ENCODE measurements around the gene DEXI. TPM values are rescaled to one million over a fixed set of nuclear protein-coding genes. Genes with fewer than 3 reads are reported as not detected.

Gene DEXI
- total RNA-seq: 67.2 and 84.2 TPM in 2 replicates

DNA sequence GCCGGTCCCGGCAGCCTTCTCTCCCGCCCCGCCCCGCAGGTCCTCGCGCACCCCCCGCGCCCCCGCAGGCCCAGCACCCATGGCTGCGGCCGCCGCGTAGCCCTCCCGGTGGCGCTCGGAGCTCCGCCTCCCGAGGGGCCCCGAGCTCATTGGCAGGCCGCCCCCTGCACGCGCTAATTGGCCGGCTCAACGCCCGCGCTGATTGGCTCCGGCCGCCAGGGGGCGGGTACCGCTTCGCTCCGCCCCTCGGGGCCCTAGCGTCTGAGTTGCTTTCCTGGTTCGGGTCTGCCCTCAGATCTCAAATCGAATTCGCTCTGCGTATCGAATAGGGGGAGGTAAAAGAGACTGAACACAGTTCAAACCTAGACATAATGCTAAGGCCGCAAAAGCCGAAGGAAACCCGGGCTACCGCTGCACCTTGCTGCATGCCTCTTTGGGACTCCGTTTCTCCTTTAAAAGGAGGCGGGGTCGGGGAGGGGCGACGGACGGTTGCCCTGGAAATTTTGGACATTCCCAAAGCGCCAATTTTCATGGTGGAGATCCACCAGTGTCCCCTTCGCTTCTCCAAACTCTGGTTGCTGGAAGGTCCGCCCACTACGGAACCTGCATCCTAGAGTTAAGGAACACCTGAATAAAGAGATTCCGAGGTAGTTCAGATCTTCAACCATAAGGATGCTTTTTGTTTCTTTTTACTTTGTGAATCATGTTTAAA, at the start of gene DEXI:
Gene DEXI, minus strand, starts transcription at position 117 of the 712 bp plus-strand sequence. CDS start 463 bp downstream, outside the sequence.

DNA sequence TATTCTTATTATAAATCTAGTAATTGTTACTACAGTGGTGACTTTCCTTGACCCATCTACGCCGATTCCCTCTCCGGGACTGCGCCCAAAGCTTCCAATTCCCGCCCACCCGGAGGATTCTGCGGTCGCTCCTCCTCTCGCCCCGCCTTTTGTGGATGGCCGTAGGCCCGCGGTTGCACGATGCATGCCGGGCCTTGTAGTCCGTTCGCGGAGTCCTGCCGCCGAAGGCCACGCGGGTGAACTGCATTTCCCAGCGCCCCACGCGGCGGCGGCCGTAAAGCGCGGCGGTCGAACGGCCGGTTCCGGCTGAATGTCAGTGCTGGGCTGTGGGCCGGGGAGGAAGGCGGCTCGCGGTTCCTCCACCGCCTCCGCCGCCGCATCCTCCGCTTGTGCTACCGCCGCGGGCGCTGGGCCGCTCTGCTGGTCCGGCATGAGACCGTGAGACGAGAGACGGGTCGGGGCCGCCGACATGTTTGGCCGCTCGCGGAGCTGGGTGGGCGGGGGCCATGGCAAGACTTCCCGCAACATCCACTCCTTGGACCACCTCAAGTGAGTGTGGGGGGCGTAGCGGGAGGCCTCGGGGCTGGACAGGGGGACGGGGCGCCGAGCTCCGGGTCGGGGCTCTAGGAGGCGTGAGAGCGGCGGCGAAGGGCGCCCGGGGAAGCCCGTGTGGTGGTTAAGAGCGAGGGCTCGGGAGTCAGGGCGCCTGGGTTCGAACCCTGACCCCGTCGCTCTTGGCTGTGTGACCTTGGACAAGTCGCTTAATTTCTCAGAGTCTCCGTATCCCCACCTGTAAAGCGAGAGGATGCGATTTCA, 2.2 kb upstream of the DEXI start, which contains the start of gene CLEC16A:
Gene CLEC16A, plus strand, starts transcription at position 316 of the 816 bp plus-strand sequence. Its CDS starts 154 bp downstream, at position 470.

Other genes with a start within 250 kb of the DEXI start
- gene TEKT5, start 247.5 kb downstream of the DEXI start, total RNA-seq: not detected in 2 replicates
- gene NUBP1, start 198.6 kb downstream of the DEXI start, total RNA-seq: 16.4 and 17.5 TPM in 2 replicates
- 0.18 TPM in 1 of 2 replicates, not detected in the other for gene TVP23A, start 123.7 kb downstream of the DEXI start, total RNA-seq
- gene CIITA, start 65.3 kb downstream of the DEXI start, total RNA-seq: 0.49 TPM in 1 of 2 replicates, not detected in the other
- gene CLEC16A, start 2.1 kb upstream of the DEXI start, total RNA-seq: 7.6 and 10.2 TPM in 2 replicates

Measured in cardiac atrium fibroblast (primary cell).